Pancreas (tissue), 10 donors: Measurements from ENCODE around the gene TRAF3. TPM values are rescaled to one million over a fixed set of nuclear protein-coding genes. Genes with fewer than 3 reads are reported as not detected.
A peak's percentile ranks its signal among the peaks of the same experiment; 100 is the strongest.

Experiments
- ATAC-seq, 4 donors: fragments of 200-7000 bp; cut with Tn5 transposase; one replicate each; pipeline versions ENCODE4 v1.8.0 to v1.9.1; 2020; ENCODE audit warnings: mild to moderate bottlenecking in 4 of 4, moderate library complexity in 4 of 4
- DNase-seq, 6 donors: peaks; one replicate each; pipeline ENCODE4 v3.0.0-alpha.2; 2020
- FAIRE-seq: peaks from 2 replicates; lab custom pipeline; 2012; peaks lifted over from hg19 to GRCh38; lab: Jason Lieb, UNC
- H3K27ac ChIP-seq, 4 donors: fragments of 200-600 bp; sonication (generic); 1 replicate in 3 of 4; 2 replicates in 1 of 4; pipeline versions ENCODE4 v1.5.0 to v1.8.0; 2020
- H3K27me3 ChIP-seq, 4 donors: fragments of 200-600 bp; one replicate each; pipeline ENCODE4 v1.8.0; 2021
- H3K36me3 ChIP-seq, 3 donors: fragments of 200-600 bp; sonication (generic) in 1 of 3; one replicate each; pipeline versions ENCODE4 v1.5.0 to v1.8.0; 2020 to 2021
- H3K4me1 ChIP-seq, 3 donors: fragments of 200-600 bp; one replicate each; pipeline ENCODE4 v1.8.0; 2021
- H3K4me3 ChIP-seq, 4 donors: fragments of 200-600 bp; sonication (generic) in 2 of 4; one replicate each; pipeline versions ENCODE4 v1.5.0 to v1.8.0; 2020 to 2021
- H3K9me3 ChIP-seq, 4 donors: fragments of 200-600 bp; one replicate each; pipeline ENCODE4 v1.8.0; 2021
- CTCF ChIP-seq, 4 donors: fragments of 200-600 bp; sonication (generic) in 3 of 4; IDR thresholded peaks; one replicate each; pipeline versions ENCODE4 v1.5.0 to v1.8.0; 2021; ENCODE audit warnings: antibody characterized with exemption in 4 of 4
- WGBS, 2 donors: extraction: QIAGEN DNeasy Blood & Tissue Kit; methylation state at CpG; one replicate each; pipeline ENCODE4 v1.1.7; 2013; 5-methylcytosine and 5-hydroxymethylcytosine counted together
- intact Hi-C, 3 donors: fragments of 100-400 bp; cut with DNase I; formaldehyde crosslinking; loops; one replicate each; pipeline versions ENCODE4 v1.11.1 to v1.14.2; 2022
- polyA plus RNA-seq, 2 donors: library from polyadenylated mRNA; stranded (reverse); fragments of 200-250 nt; gene quantifications; one replicate each; pipeline ENCODE4 v1.2.3, GENCODE V29; 2013
- total RNA-seq, 6 donors: library from RNA; stranded (reverse); fragmentation: NEBNext Ultra II Directional in 4 of 6; extraction: Animal tissue kit (Norgen Biotek cat#: 25700) in 4 of 6; gene quantifications; one replicate each; pipeline versions ENCODE4 v1.2.1 to v1.2.4, GENCODE V29; 2021 to 2023
- donor health status: healthy with polysubstance abuse.
- donor health status: DM: no; HTN: no; CAD: no; lungs with moderate emphysema.
- donor health status: DM: no; HTN: no; CAD: no.
- donor health status: control.
- donor health status: control.
- donor health status: Bipolar disorder and iron deficiency.
- donor health status: DM: yes; HTN: yes; CAD: no.
- donor health status: DM: no; HTN: no; CAD: no.
- donor health status: DM: no; HTN: no; CAD: no.
- donor health status: DM: yes; HTN: yes; CAD: no.

TRAF3 gene
- total and polyA plus RNA-seq, 8 donors, result 3.6 to 14.7 (median 6.1) TPM

DNA sequence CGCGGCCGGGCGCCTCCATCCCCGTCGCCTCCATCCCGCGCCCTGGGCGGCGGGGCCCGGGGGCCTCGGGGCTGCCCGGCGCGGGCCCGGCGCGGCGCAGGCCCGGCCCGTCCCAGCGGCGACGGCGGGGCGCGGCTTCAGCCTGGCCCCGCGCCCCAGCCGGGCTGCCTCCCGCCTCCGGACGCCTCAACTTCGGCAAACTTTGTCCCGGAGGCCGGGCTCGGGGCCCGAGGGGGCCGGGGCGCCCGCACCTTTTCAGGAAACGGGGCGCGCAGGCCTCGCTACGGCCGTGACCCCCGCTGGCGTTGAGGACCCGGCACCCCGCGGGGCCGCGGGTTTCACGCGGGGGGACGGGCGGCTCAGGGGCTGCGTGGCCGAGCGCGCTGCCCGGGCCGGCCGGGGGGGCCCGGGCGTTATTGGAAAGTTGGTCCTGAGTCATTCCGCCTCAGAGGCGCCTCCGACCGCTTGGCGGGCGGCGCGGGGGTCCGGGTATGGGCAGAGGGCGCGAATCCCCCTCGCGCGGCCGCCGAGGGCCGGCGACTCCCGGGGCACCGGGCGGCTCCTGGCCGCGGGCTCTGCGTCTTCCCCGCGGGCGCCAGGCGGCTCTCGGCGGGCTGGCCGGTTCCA lies 575 bp downstream of the TRAF3 start:
- FAIRE-seq, result no peak
- Histone ChIP-seq H3K36me3 (no peaks in the 10 kb centered on the region), H3K27ac (peak overlapping the region in 3 of 4 donors; percentile 62 to 79 (median 74)), H3K27me3 (no peaks in the 10 kb centered on the region), H3K4me1 (peaks cover 0 to 8% (median 0%) of the 10 kb centered on the region in 3 donors), H3K9me3 (no peaks in the 10 kb centered on the region), H3K4me3 (peak overlapping the region; percentile 69 to 88 (median 74))
- ATAC-seq, result peak; percentile 26 to 63 (median 44)
- DNase-seq, result peak in 4 of 6 donors; percentile 11 to 72 (median 37)
- intact Hi-C loops, result no loop called here
- TF ChIP-seq CTCF (IDR thresholded peaks at IDR 0.05), result no peak
- 1% methylated on average over 84 to 98 of the region's 98 CpGs for WGBS, 2 donors

GRCh38 chr14:102778338-102779083 lies 1.3 kb downstream of the TRAF3 start:
- ATAC-seq (peak in 1 of 4 donors; percentile 1), FAIRE-seq (no peak)
- 4 to 6% methylated on average over 29 of the region's 29 CpGs for WGBS, 2 donors

GRCh38 chr14:102779084-102779462 lies 1.8 kb downstream of the TRAF3 start:
- Histone ChIP-seq H3K36me3 (no peaks in the 10 kb centered on the region), H3K27ac (no peak overlapping the region), H3K4me3 (peak overlapping the region in 1 of 4 donors; percentile 88), H3K9me3 (no peaks in the 10 kb centered on the region), H3K27me3 (no peaks in the 10 kb centered on the region), H3K4me1 (peaks cover 0 to 8% (median 0%) of the 10 kb centered on the region in 3 donors)
- no peak for FAIRE-seq
- no peak for TF ChIP-seq CTCF (IDR thresholded peaks at IDR 0.05)
- 20 to 28% methylated on average over 4 of the region's 4 CpGs for WGBS, 2 donors
- no peak for DNase-seq
- intact Hi-C loops, result no loop called here
- ATAC-seq, result no peak

More at GRCh38 chr14:102778338-102779083, 1.3 kb downstream of the TRAF3 start:
- no peak for DNase-seq
- Histone ChIP-seq H3K27ac (peak overlapping the region in 3 of 4 donors; percentile 62 to 79 (median 74)), H3K4me3 (peak overlapping the region; percentile 69 to 88 (median 74)), H3K9me3 (no peaks in the 10 kb centered on the region), H3K4me1 (peaks cover 0 to 8% (median 0%) of the 10 kb centered on the region in 3 donors), H3K36me3 (no peaks in the 10 kb centered on the region), H3K27me3 (no peaks in the 10 kb centered on the region)
- no peak for TF ChIP-seq CTCF (IDR thresholded peaks at IDR 0.05)
- intact Hi-C loops, result no loop called here

GRCh38 chr14:102779574-102780315 lies 2.5 kb downstream of the TRAF3 start:
- Histone ChIP-seq H3K4me1 (peaks cover 0 to 8% (median 0%) of the 10 kb centered on the region in 3 donors), H3K4me3 (no peak overlapping the region), H3K27me3 (no peaks in the 10 kb centered on the region), H3K9me3 (no peaks in the 10 kb centered on the region), H3K36me3 (no peaks in the 10 kb centered on the region), H3K27ac (no peak overlapping the region)
- TF ChIP-seq CTCF (IDR thresholded peaks at IDR 0.05), result no peak
- intact Hi-C loops, result no loop called here
- WGBS, 2 donors, result 90 to 91% methylated on average over 13 of the region's 13 CpGs
- no peak for DNase-seq
- ATAC-seq, result no peak
- FAIRE-seq, result no peak
